Astrocyte of the spinal cord (primary cell): Measurements from ENCODE around the gene TNKS1BP1.

Experiments used
- DNase-seq: peaks from one replicate; pipeline ENCODE4 v3.0.0; 2011; ENCODE audit warnings: low read depth, low spot score
- H3K4me3 ChIP-seq: 2 replicates; pipeline ENCODE4 v1.5.1; 2011; ENCODE audit warnings: low read depth, mild to moderate bottlenecking, low read length, moderate library complexity
- CTCF ChIP-seq: IDR thresholded peaks from 2 replicates; pipeline ENCODE4 v1.5.1; 2012; ENCODE audit warnings: low read depth, mild to moderate bottlenecking, low read length, inconsistent platforms
- in situ Hi-C: cut with HindIII; loops from 2 replicates; pipeline ENCODE4 v1.10.0; 2017; ENCODE audit warnings: low sequenced_read_pairs

The TNKS1BP1 gene

GRCh38 chr11:57309106-57310059, 15.4 kb downstream of the TNKS1BP1 start:
- in situ Hi-C loops = no loop called here
- H3K4me3 ChIP-seq = no peak overlapping the region
- no peak for TF ChIP-seq CTCF
- DNase-seq = no peak

GRCh38 chr11:57308426-57309060, 16.2 kb downstream of the TNKS1BP1 start:
- no peak overlapping the region for H3K4me3 ChIP-seq
- in situ Hi-C loops = no loop called here
- TF ChIP-seq CTCF = no peak
- no peak for DNase-seq

- TF ChIP-seq CTCF = no peak
- DNase-seq = no peak
- no peak overlapping the region for H3K4me3 ChIP-seq
- in situ Hi-C loops = no loop called here
These were observed 17.0 kb downstream of the TNKS1BP1 start for GRCh38 chr11:57307666-57308270.

GRCh38 chr11:57306940-57307565, 17.7 kb downstream of the TNKS1BP1 start:
- H3K4me3 ChIP-seq = no peak overlapping the region
- in situ Hi-C loops = no loop called here
- TF ChIP-seq CTCF = no peak
- no peak for DNase-seq

- H3K4me3 ChIP-seq = no peak overlapping the region
- TF ChIP-seq CTCF = no peak
- in situ Hi-C loops = no loop called here
- DNase-seq = no peak
These were observed 18.4 kb downstream of the TNKS1BP1 start for GRCh38 chr11:57306161-57306876.

- no peak for TF ChIP-seq CTCF
- in situ Hi-C loops = no loop called here
- DNase-seq = no peak
- no peak overlapping the region for H3K4me3 ChIP-seq
These were observed 19.2 kb downstream of the TNKS1BP1 start for GRCh38 chr11:57305523-57305922.
